Natural killer cell (primary cell): ENCODE data around the gene TGM1. TPM values are rescaled to one million over a fixed set of nuclear protein-coding genes. Genes with fewer than 3 reads are reported as not detected.

Experiments
- ATAC-seq, 3 donors: fragments of 150-1000 bp in 2 of 3; fragments of 200-7000 bp in 1 of 3; cut with Tn5 transposase; 1 replicate in 1 of 3; 2 replicates in 2 of 3; pipeline ENCODE4 v1.10.0; 2021; ENCODE audit warnings: mild to moderate bottlenecking in 2 of 3, moderate library complexity in 2 of 3
- DNase-seq, 2 donors: peaks; one replicate each; pipeline versions ENCODE4 v3.0.0 to v3.0.0-alpha.2; 2013 to 2021; ENCODE audit warnings: mixed read lengths in 1 of 2
- H3K27ac ChIP-seq: one replicate; pipeline ENCODE4 v1.5.1; 2013; ENCODE audit warnings: mild to moderate bottlenecking, low read length
- H3K27me3 ChIP-seq: one replicate; pipeline ENCODE4 v1.6.1; 2013; ENCODE audit warnings: low read length; ENCODE audit not compliant: control insufficient read depth, insufficient read depth
- H3K36me3 ChIP-seq: one replicate; pipeline ENCODE4 v1.6.1; 2013; ENCODE audit warnings: low read length; ENCODE audit not compliant: control insufficient read depth, insufficient read depth
- H3K4me1 ChIP-seq: one replicate; pipeline ENCODE4 v1.6.1; 2013; ENCODE audit warnings: low read length; ENCODE audit not compliant: control insufficient read depth, insufficient read depth
- H3K4me3 ChIP-seq: one replicate; pipeline ENCODE4 v1.5.1; 2013; ENCODE audit warnings: low read length
- H3K9me3 ChIP-seq: one replicate; pipeline ENCODE4 v1.6.1; 2013; ENCODE audit warnings: low read length; ENCODE audit not compliant: control insufficient read depth, insufficient read depth
- H3K27ac Mint-ChIP-seq, 2 donors: one replicate each; pipeline ENCODE4 v1.8.0; 2022; ENCODE audit warnings: mild to moderate bottlenecking in 2 of 2, mixed read lengths in 2 of 2, moderate library complexity in 1 of 2
- H3K27me3 Mint-ChIP-seq, 2 donors: one replicate each; pipeline ENCODE4 v1.8.0; 2022; ENCODE audit warnings: low read depth in 2 of 2, mixed read lengths in 2 of 2
- H3K36me3 Mint-ChIP-seq: one replicate; pipeline ENCODE4 v1.8.0; 2022; ENCODE audit warnings: mixed read lengths
- H3K4me1 Mint-ChIP-seq, 2 donors: one replicate each; pipeline ENCODE4 v1.8.0; 2022; ENCODE audit warnings: mixed read lengths in 2 of 2
- H3K4me3 Mint-ChIP-seq: one replicate; pipeline ENCODE4 v1.8.0; 2022; ENCODE audit warnings: mild to moderate bottlenecking, moderate library complexity, mixed read lengths
- H3K9me3 Mint-ChIP-seq, 2 donors: one replicate each; pipeline ENCODE4 v1.8.0; 2022; ENCODE audit warnings: mixed read lengths in 2 of 2
- WGBS: methylation state at CpG from one replicate; pipeline ENCODE4 v1.1.7; 2013; ENCODE audit warnings: missing lambda C conversion rate; ENCODE audit not compliant: insufficient coverage; 5-methylcytosine and 5-hydroxymethylcytosine counted together
- intact Hi-C: fragments of 100-400 bp; cut with micrococcal nuclease; formaldehyde crosslinking; loops from one replicate; pipeline ENCODE4 v1.14.2; 2022
- total RNA-seq, 4 donors: library from RNA; stranded (reverse); fragments of 120-200 nt in 1 of 4; gene quantifications; one replicate each; pipeline versions ENCODE4 v1.2.3 to v1.2.4, GENCODE V29; 2013 to 2022
- TF ChIP-seq, protein P1 (sequence below): fragments of 200-600 bp; IDR thresholded peaks from one replicate; pipeline ENCODE4 v1.8.0; 2022; ENCODE audit warnings: antibody characterized with exemption

TGM1 gene
- total RNA-seq, 3 donors from 2014 or later (not counting 1 experiment from before 2014, with no cell fraction given) = 1.7 to 4.9 (median 4.7) TPM

DNA sequence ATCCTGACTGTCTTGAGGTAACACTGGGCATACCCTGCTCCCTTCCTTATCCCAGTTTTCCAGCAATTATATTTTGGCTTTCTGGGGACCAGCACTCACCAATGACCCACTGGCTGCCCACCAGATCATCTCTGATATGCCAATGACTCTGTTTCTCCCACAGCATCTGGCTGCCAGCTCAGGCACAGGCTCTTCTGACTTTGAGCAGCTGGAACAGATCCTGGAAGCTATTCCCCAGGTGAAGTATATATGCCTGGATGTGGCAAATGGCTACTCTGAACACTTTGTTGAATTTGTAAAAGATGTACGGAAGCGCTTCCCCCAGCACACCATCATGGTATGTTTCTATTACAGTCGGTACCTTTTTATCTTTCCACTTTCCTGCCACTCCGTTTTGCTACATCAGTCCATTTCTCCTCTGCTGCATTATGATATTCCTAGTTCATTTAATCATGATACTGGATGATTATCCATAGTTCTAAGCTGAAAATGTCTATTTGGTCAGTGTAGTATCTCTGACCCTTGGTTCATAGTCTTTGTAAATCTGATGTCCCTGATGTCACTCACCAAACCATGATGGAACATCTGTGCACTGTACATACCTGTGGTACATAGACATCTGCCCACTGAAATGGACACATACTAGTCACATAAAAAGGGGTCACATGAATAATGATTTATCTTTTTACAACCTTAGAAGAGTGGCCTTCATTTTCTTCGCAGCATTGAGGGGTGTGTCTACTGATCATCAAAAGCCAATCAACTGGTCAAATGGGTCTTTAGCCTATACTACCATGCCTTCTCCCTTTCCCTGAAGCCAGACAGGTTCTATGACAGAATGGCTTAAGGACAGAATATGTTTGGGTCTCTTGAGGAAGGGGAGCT lies 26.9 kb downstream of the TGM1 start:
- H3K4me1 ChIP-seq = peaks cover 33% of the 10 kb centered on the region
- H3K9me3 Mint-ChIP-seq = no peaks in the 10 kb centered on the region
- ATAC-seq = no peak
- no peak overlapping the region for H3K27ac ChIP-seq
- peak overlapping the region; percentile 49 for H3K4me3 Mint-ChIP-seq
- H3K9me3 ChIP-seq = no peaks in the 10 kb centered on the region
- TF ChIP-seq, protein P1, sequence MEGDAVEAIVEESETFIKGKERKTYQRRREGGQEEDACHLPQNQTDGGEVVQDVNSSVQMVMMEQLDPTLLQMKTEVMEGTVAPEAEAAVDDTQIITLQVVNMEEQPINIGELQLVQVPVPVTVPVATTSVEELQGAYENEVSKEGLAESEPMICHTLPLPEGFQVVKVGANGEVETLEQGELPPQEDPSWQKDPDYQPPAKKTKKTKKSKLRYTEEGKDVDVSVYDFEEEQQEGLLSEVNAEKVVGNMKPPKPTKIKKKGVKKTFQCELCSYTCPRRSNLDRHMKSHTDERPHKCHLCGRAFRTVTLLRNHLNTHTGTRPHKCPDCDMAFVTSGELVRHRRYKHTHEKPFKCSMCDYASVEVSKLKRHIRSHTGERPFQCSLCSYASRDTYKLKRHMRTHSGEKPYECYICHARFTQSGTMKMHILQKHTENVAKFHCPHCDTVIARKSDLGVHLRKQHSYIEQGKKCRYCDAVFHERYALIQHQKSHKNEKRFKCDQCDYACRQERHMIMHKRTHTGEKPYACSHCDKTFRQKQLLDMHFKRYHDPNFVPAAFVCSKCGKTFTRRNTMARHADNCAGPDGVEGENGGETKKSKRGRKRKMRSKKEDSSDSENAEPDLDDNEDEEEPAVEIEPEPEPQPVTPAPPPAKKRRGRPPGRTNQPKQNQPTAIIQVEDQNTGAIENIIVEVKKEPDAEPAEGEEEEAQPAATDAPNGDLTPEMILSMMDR = no peak
- DNase-seq = no peak
- WGBS = 96% methylated on average over 5 of the region's 5 CpGs
- H3K27me3 ChIP-seq = no peaks in the 10 kb centered on the region
- H3K4me3 ChIP-seq = no peak overlapping the region
- no peaks in the 10 kb centered on the region for H3K27me3 Mint-ChIP-seq
- intact Hi-C loops = no loop called here
- H3K27ac Mint-ChIP-seq = peak overlapping the region; percentile 40 to 100
- peaks cover 22% of the 10 kb centered on the region for H3K36me3 Mint-ChIP-seq
- peaks cover 65% of the 10 kb centered on the region for H3K36me3 ChIP-seq
- H3K4me1 Mint-ChIP-seq = peaks cover 72 to 88% of the 10 kb centered on the region in 2 donors

DNA sequence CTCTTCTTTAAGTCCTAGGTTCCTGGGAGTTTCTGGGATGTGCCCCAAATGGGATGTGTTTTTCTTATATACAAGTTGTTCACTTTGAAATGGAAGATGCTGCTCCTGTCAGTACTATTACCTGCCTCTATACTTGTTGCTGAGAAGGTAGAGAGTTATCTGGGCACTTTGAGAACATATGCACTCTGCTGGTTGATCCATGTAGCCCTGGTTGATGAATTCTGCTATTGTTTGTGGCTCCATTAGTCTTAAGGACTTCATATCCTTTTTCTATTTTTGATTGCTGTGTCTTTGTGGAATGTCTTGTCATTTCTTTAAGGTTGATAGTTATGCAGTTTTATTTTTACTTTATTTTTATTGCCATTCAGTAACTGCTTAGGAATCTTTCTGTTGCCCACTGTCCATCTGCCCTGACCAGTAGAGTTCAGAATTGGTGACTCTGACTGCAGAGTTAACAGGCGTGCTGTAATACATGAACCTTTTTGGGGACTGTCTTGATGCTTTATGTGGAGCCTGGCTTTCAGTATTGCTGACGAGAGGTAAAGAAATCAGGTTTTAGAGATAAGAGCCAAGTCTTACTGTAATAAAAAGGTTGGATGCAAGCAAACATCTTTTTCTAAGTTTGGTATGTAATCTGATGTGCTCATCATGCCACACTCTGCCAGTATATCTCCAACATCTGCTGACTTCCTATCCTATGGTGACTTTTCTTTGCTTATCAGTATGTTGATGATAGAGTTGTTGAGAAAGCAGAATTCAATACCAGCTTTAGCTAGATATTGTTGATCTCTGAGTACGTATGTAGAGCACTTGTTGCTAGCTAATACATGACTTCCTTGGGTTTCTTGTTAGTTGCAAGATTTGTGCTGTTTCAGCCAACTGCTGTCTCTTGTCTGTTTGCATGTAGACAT lies 28.6 kb downstream of the TGM1 start:
- Histone ChIP-seq H3K27me3 (no peaks in the 10 kb centered on the region), H3K4me3 (no peak overlapping the region), H3K4me1 (peaks cover 24% of the 10 kb centered on the region), H3K9me3 (no peaks in the 10 kb centered on the region), H3K36me3 (peaks cover 48% of the 10 kb centered on the region), H3K27ac (no peak overlapping the region)
- DNase-seq (no peak), ATAC-seq (no peak)
- TF ChIP-seq, protein P1 = no peak
- Mint-ChIP-seq H3K36me3 (peaks cover 22% of the 10 kb centered on the region), H3K9me3 (no peaks in the 10 kb centered on the region), H3K27ac (peak overlapping the region; percentile 36 to 100), H3K27me3 (no peaks in the 10 kb centered on the region), H3K4me1 (peaks cover 63 to 71% of the 10 kb centered on the region in 2 donors), H3K4me3 (peak overlapping the region; percentile 59)
- 98% methylated on average over 3 of the region's 3 CpGs for WGBS
- intact Hi-C loops = loop anchor here (5.0 kb wide), 2 partner anchors 37 to 38 kb away; partner anchors contain the start of genes RABGGTA and TM9SF1

DNA sequence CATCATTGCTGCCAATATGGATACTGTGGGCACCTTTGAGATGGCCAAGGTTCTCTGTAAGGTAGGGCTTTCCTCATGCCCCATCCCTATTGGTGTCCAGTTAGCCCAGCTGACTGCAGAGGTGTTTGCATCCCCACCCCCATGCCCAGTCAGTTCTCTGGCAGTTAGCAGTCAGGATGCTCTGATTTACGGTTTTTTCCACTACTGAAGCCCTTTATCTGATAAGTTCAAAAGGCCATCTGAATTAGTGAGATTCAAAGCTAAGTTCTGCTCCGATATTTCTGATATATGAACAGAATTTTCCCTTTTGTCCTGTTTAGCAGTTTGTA lies 29.5 kb downstream of the TGM1 start:
- Mint-ChIP-seq H3K36me3 (peaks cover 22% of the 10 kb centered on the region), H3K4me3 (peak overlapping the region; percentile 86), H3K27ac (peak overlapping the region; percentile 87 to 100), H3K4me1 (peaks cover 55 to 67% of the 10 kb centered on the region in 2 donors), H3K27me3 (no peaks in the 10 kb centered on the region), H3K9me3 (no peaks in the 10 kb centered on the region)
- Histone ChIP-seq H3K4me3 (peak overlapping the region; percentile 71), H3K36me3 (peaks cover 40% of the 10 kb centered on the region), H3K27me3 (no peaks in the 10 kb centered on the region), H3K4me1 (peaks cover 24% of the 10 kb centered on the region), H3K27ac (peak overlapping the region; percentile 77), H3K9me3 (no peaks in the 10 kb centered on the region)
- ATAC-seq (no peak), DNase-seq (no peak)
- TF ChIP-seq, protein P1 = no peak
- 76% methylated on average over 2 of the region's 2 CpGs for WGBS
- intact Hi-C loops = loop anchor here (5.0 kb wide), 2 partner anchors 36 to 39 kb away; partner anchors contain the start of genes RABGGTA and TM9SF1
